H9 (cell line): ENCODE results near the gene SAG. TPM values are rescaled to one million over a fixed set of nuclear protein-coding genes. Genes with fewer than 3 reads are reported as not detected.
A peak's percentile ranks its signal among the peaks of the same experiment; 100 is the strongest.

Experiments used
- DNase-seq: peaks from one replicate; pipeline ENCODE4 v3.0.0-alpha.2; 2017
- H2AFZ ChIP-seq: one replicate; pipeline ENCODE4 v1.6.1; 2013; ENCODE audit warnings: mild to moderate bottlenecking, low read length, control low read depth, moderate library complexity
- H2AK5ac ChIP-seq: 2 replicates; pipeline ENCODE4 v1.6.1; 2013; ENCODE audit warnings: low read length, control low read depth, mixed read lengths; ENCODE audit not compliant: insufficient read length
- H2BK120ac ChIP-seq: one replicate; pipeline ENCODE4 v1.6.1; 2013; ENCODE audit warnings: low read depth, mild to moderate bottlenecking, low read length, control low read depth, inconsistent platforms; ENCODE audit not compliant: poor library complexity, severe bottlenecking
- H2BK12ac ChIP-seq: 2 replicates; pipeline ENCODE4 v1.6.1; 2013; ENCODE audit warnings: low read length, control low read depth, mixed read lengths, low read depth; ENCODE audit not compliant: insufficient read length
- H2BK15ac ChIP-seq: 2 replicates; pipeline ENCODE4 v1.6.1; 2013; ENCODE audit warnings: low read depth, low read length, control low read depth
- H2BK20ac ChIP-seq: one replicate; pipeline ENCODE4 v1.6.1; 2013; ENCODE audit warnings: low read depth, mild to moderate bottlenecking, low read length, control low read depth, inconsistent platforms; ENCODE audit not compliant: poor library complexity, severe bottlenecking
- H2BK5ac ChIP-seq: 2 replicates; pipeline ENCODE4 v1.6.1; 2013; ENCODE audit warnings: low read length, control low read depth, mixed read lengths; ENCODE audit not compliant: insufficient read length
- H3K14ac ChIP-seq: 2 replicates; pipeline ENCODE4 v1.6.1; 2013; ENCODE audit warnings: low read length, control low read depth; ENCODE audit not compliant: insufficient read depth
- H3K18ac ChIP-seq: 2 replicates; pipeline ENCODE4 v1.6.1; 2013; ENCODE audit warnings: low read depth, mild to moderate bottlenecking, mixed read lengths, low read length, control low read depth; ENCODE audit not compliant: insufficient read length
- H3K23ac ChIP-seq: 2 replicates; pipeline ENCODE4 v1.6.1; 2013; ENCODE audit warnings: low read length, control low read depth, mixed read lengths, low read depth; ENCODE audit not compliant: insufficient read length
- H3K23me2 ChIP-seq: 2 replicates; pipeline ENCODE4 v1.6.1; 2013; ENCODE audit warnings: low read depth, mild to moderate bottlenecking, mixed read lengths, low read length, control low read depth; ENCODE audit not compliant: insufficient read length, poor library complexity, severe bottlenecking
- H3K27ac ChIP-seq: 2 replicates; pipeline ENCODE4 v1.5.1; 2013; ENCODE audit warnings: low read length, control low read depth, mixed read lengths, low read depth; ENCODE audit not compliant: insufficient read length
- H3K27me3 ChIP-seq: 2 replicates; pipeline ENCODE4 v1.6.1; 2013; ENCODE audit warnings: low read length, control low read depth, inconsistent platforms; ENCODE audit not compliant: insufficient read depth
- H3K4ac ChIP-seq: 2 replicates; pipeline ENCODE4 v1.6.1; 2013; ENCODE audit warnings: low read depth, mild to moderate bottlenecking, control low read depth, inconsistent platforms, low read length, moderate library complexity
- H3K4me1 ChIP-seq: 2 replicates; pipeline ENCODE4 v1.6.1; 2013; ENCODE audit warnings: low read length, control low read depth, inconsistent platforms; ENCODE audit not compliant: insufficient read depth
- H3K4me2 ChIP-seq: 2 replicates; pipeline ENCODE4 v1.6.1; 2013; ENCODE audit warnings: low read length, control low read depth, mixed read lengths; ENCODE audit not compliant: insufficient read length, insufficient read depth
- H3K56ac ChIP-seq: 2 replicates; pipeline ENCODE4 v1.6.1; 2013; ENCODE audit warnings: low read depth, mild to moderate bottlenecking, mixed read lengths, low read length, control low read depth; ENCODE audit not compliant: insufficient read length
- H3K79me1 ChIP-seq: 2 replicates; pipeline ENCODE4 v1.6.1; 2013; ENCODE audit warnings: low read depth, mild to moderate bottlenecking, moderate library complexity, low read length, control low read depth, inconsistent platforms; ENCODE audit not compliant: insufficient read depth, poor library complexity, severe bottlenecking
- H3K79me2 ChIP-seq: 2 replicates; pipeline ENCODE4 v1.6.1; 2013; ENCODE audit warnings: low read length, control low read depth, inconsistent platforms; ENCODE audit not compliant: insufficient read depth
- H3K9ac ChIP-seq: 2 replicates; pipeline ENCODE4 v1.6.1; 2013; ENCODE audit warnings: low read length, control low read depth, mixed read lengths; ENCODE audit not compliant: insufficient read length; ENCODE audit errors: extremely low read depth
- H3K9me3 ChIP-seq: one replicate; pipeline ENCODE4 v1.6.1; 2013; ENCODE audit warnings: low read depth, low read length, inconsistent platforms; ENCODE audit not compliant: control insufficient read depth
- H3T11ph ChIP-seq: one replicate; pipeline ENCODE4 v1.6.1; 2013; ENCODE audit warnings: mild to moderate bottlenecking, low read length, control low read depth, inconsistent platforms
- H4K20me1 ChIP-seq: one replicate; pipeline ENCODE4 v1.6.1; 2013; ENCODE audit not compliant: control insufficient read depth, insufficient read length, insufficient read depth
- H4K5ac ChIP-seq: 2 replicates; pipeline ENCODE4 v1.6.1; 2013; ENCODE audit warnings: low read depth, mild to moderate bottlenecking, mixed read lengths, low read length, control low read depth; ENCODE audit not compliant: insufficient read length
- H4K8ac ChIP-seq: replicated peaks from 2 replicates; pipeline ENCODE4 v1.6.1; 2013; ENCODE audit warnings: low read length, control low read depth, mixed read lengths, low read depth; ENCODE audit not compliant: insufficient read length
- H4K91ac ChIP-seq: 2 replicates; pipeline ENCODE4 v1.6.1; 2013; ENCODE audit warnings: low read depth, mild to moderate bottlenecking, moderate library complexity, mixed read lengths, low read length, control low read depth; ENCODE audit not compliant: insufficient read length
- H3K27ac Mint-ChIP-seq, 3 experiments: 2 replicates in 2 of 3; 3 replicates in 1 of 3; pipeline ENCODE4 v1.8.0; 2020 to 2021; ENCODE audit warnings: mixed read lengths in 3 of 3, mild to moderate bottlenecking in 1 of 3, moderate library complexity in 1 of 3
- H3K27me3 Mint-ChIP-seq: 2 replicates; pipeline ENCODE4 v1.8.0; 2021; ENCODE audit warnings: low read depth, mild to moderate bottlenecking, moderate library complexity, mixed read lengths
- H3K36me3 Mint-ChIP-seq, 3 experiments: 2 replicates in 2 of 3; 3 replicates in 1 of 3; pipeline ENCODE4 v1.8.0; 2020 to 2021; ENCODE audit warnings: low read depth in 3 of 3, mixed read lengths in 3 of 3; ENCODE audit not compliant: insufficient read depth in 1 of 3
- H3K4me1 Mint-ChIP-seq, 2 experiments: 2 replicates each; pipeline ENCODE4 v1.8.0; 2020; ENCODE audit warnings: mixed read lengths in 2 of 2
- H3K4me3 Mint-ChIP-seq, 2 experiments: 2 replicates in 1 of 2; 3 replicates in 1 of 2; pipeline ENCODE4 v1.8.0; 2020 to 2021; ENCODE audit warnings: mild to moderate bottlenecking in 2 of 2, mixed read lengths in 2 of 2, moderate library complexity in 1 of 2
- H3K9me3 Mint-ChIP-seq, 2 experiments: 2 replicates in 1 of 2; 3 replicates in 1 of 2; pipeline ENCODE4 v1.8.0; 2020; ENCODE audit warnings: mild to moderate bottlenecking in 2 of 2, mixed read lengths in 2 of 2, moderate library complexity in 1 of 2
- CTCF ChIP-seq: fragments of 200-600 bp; sonication (generic); conservative IDR thresholded peaks from 3 replicates; pipeline ENCODE4 v1.8.0; 2021; ENCODE audit warnings: antibody characterized with exemption, mild to moderate bottlenecking
- WGBS: extraction: QIAGEN DNeasy Blood & Tissue Kit; methylation state at CpG from one replicate; pipeline ENCODE4 v1.1.7; 2013; ENCODE audit warnings: missing lambda C conversion rate, low lambda C conversion rate, mixed read lengths; ENCODE audit not compliant: insufficient read length; ENCODE audit errors: extremely low coverage; 5-methylcytosine and 5-hydroxymethylcytosine counted together
- total RNA-seq: library from RNA; stranded (reverse); gene quantifications from 2 replicates; pipeline ENCODE4 v1.2.1, GENCODE V29; 2021

SAG gene
- total RNA-seq, 1 experiment from 2014 or later = not detected

GRCh38 chr2:233264667-233265066, 42.9 kb upstream of the SAG start:
- no peak overlapping the region for H2BK12ac ChIP-seq
- H2BK120ac ChIP-seq = no peak overlapping the region
- no peak overlapping the region for H3K27ac ChIP-seq
- no peak overlapping the region for H3K4me3 Mint-ChIP-seq
- H3K79me2 ChIP-seq = no peaks in the 10 kb centered on the region; the same call in 1 of the 2 replicates
- no peak for TF ChIP-seq CTCF
- H3K4me2 ChIP-seq = no peak overlapping the region
- WGBS = no CpG with 5 or more reads among the region's 8 CpGs
- H2AK5ac ChIP-seq = no peak overlapping the region
- H3K4ac ChIP-seq = no peak overlapping the region
- H3K18ac ChIP-seq = no peak overlapping the region
- H3K27ac Mint-ChIP-seq = 0 out of 7 replicates have a peak overlapping the region, but pooled peaks of 1 of the 3 experiments have one; percentile 2
- peaks cover 4% of the 10 kb centered on the region for H3K79me1 ChIP-seq
- H3K56ac ChIP-seq = no peak overlapping the region
- peaks cover 43 to 96% (median 87%) of the 10 kb centered on the region in 3 experiments; a peak in 6 of 7 replicates for H3K36me3 Mint-ChIP-seq
- no peak overlapping the region for H2BK20ac ChIP-seq
- H4K8ac ChIP-seq = no peak overlapping the region
- H3K9me3 Mint-ChIP-seq = no peaks in the 10 kb centered on the region
- H2AFZ ChIP-seq = no peak overlapping the region
- no peaks in the 10 kb centered on the region; a peak in 1 of 4 replicates for H3K4me1 Mint-ChIP-seq
- H3T11ph ChIP-seq = no peak overlapping the region
- no peak overlapping the region for H3K23ac ChIP-seq
- H4K91ac ChIP-seq = no peak overlapping the region
- H3K9me3 ChIP-seq = no peaks in the 10 kb centered on the region
- H2BK5ac ChIP-seq = no peak overlapping the region
- H3K27me3 Mint-ChIP-seq = no peaks in the 10 kb centered on the region
- DNase-seq = no peak
- no peak overlapping the region for H4K5ac ChIP-seq
- H4K20me1 ChIP-seq = no peaks in the 10 kb centered on the region
- H3K23me2 ChIP-seq = no peaks in the 10 kb centered on the region
- H3K9ac ChIP-seq = no peak overlapping the region
- no peaks in the 10 kb centered on the region for H3K4me1 ChIP-seq
- H3K14ac ChIP-seq = no peak overlapping the region
- H3K27me3 ChIP-seq = no peaks in the 10 kb centered on the region
- no peak overlapping the region for H2BK15ac ChIP-seq
